Common myeloid progenitor, CD34-positive (primary cell): Measurements from ENCODE around the gene CDH23.

Source experiments
- CTCF ChIA-PET: fragments of 350-600 bp; sonication (Branson Sonifier 250); formaldehyde crosslinking; loops from one replicate; lab custom pipeline; 2021; ENCODE audit warnings: antibody characterized with exemption; lab: Charles Lee
- POLR2A ChIA-PET: fragments of 350-600 bp; sonication (Branson Sonifier 250); formaldehyde crosslinking; loops from one replicate; lab custom pipeline; 2021; ENCODE audit warnings: antibody characterized with exemption; lab: Charles Lee
- DNase-seq, 3 donors: peaks; one replicate each; pipeline versions ENCODE4 v3.0.0 to v3.0.0-alpha.2; 2013
- H3K27ac ChIP-seq, 2 experiments: 1 replicate in 1 of 2; 2 replicates in 1 of 2; pipeline ENCODE4 v1.7.0; 2013; ENCODE audit warnings: inconsistent platforms in 2 of 2, low read length in 2 of 2, mild to moderate bottlenecking in 2 of 2, low read depth in 1 of 2, moderate library complexity in 1 of 2; ENCODE audit not compliant: severe bottlenecking in 2 of 2, insufficient read depth in 1 of 2, poor library complexity in 1 of 2
- H3K27me3 ChIP-seq, 5 experiments: replicated peaks in 2 of 5; 1 replicate in 3 of 5; 2 replicates in 2 of 5; pipeline versions ENCODE4 v1.6.1 to v1.7.0; 2013; ENCODE audit warnings: low read length in 4 of 5, mild to moderate bottlenecking in 2 of 5, moderate library complexity in 2 of 5, inconsistent platforms in 1 of 5; ENCODE audit not compliant: insufficient read depth in 5 of 5, control insufficient read depth in 4 of 5
- H3K36me3 ChIP-seq, 4 experiments: 1 replicate in 2 of 4; 2 replicates in 2 of 4; pipeline versions ENCODE4 v1.6.1 to v1.7.0; 2013; ENCODE audit warnings: low read length in 3 of 4, control low read depth in 1 of 4, mild to moderate bottlenecking in 1 of 4; ENCODE audit not compliant: control insufficient read depth in 4 of 4, insufficient read depth in 4 of 4
- H3K4me1 ChIP-seq, 4 experiments: 1 replicate in 3 of 4; 2 replicates in 1 of 4; pipeline versions ENCODE4 v1.6.1 to v1.7.1; 2013; ENCODE audit warnings: low read length in 3 of 4, mild to moderate bottlenecking in 3 of 4, control low read depth in 1 of 4, inconsistent platforms in 1 of 4, moderate library complexity in 1 of 4; ENCODE audit not compliant: control insufficient read depth in 4 of 4, insufficient read depth in 4 of 4; ENCODE audit errors: control extremely low read depth in 1 of 4
- H3K4me3 ChIP-seq, 7 experiments: 1 replicate in 4 of 7; 2 replicates in 3 of 7; pipeline versions ENCODE4 v1.5.1 to v1.7.0; 2013; ENCODE audit warnings: mild to moderate bottlenecking in 7 of 7, low read length in 6 of 7, moderate library complexity in 6 of 7, inconsistent platforms in 2 of 7, low read depth in 2 of 7, control low read depth in 1 of 7; ENCODE audit not compliant: insufficient read depth in 4 of 7, control insufficient read depth in 1 of 7; ENCODE audit errors: extremely low read depth in 1 of 7
- H3K9me3 ChIP-seq, 5 experiments: 1 replicate in 4 of 5; 2 replicates in 1 of 5; pipeline versions ENCODE4 v1.6.1 to v1.7.1; 2013; ENCODE audit warnings: low read length in 4 of 5, mild to moderate bottlenecking in 2 of 5, inconsistent platforms in 1 of 5, low read depth in 1 of 5, moderate library complexity in 1 of 5; ENCODE audit not compliant: control insufficient read depth in 4 of 5, insufficient read depth in 2 of 5; ENCODE audit errors: control extremely low read depth in 1 of 5
- WGBS: methylation state at CpG from one replicate; pipeline ENCODE4 v1.1.5; 2013; ENCODE audit not compliant: insufficient coverage; 5-methylcytosine and 5-hydroxymethylcytosine counted together

Gene CDH23

DNA sequence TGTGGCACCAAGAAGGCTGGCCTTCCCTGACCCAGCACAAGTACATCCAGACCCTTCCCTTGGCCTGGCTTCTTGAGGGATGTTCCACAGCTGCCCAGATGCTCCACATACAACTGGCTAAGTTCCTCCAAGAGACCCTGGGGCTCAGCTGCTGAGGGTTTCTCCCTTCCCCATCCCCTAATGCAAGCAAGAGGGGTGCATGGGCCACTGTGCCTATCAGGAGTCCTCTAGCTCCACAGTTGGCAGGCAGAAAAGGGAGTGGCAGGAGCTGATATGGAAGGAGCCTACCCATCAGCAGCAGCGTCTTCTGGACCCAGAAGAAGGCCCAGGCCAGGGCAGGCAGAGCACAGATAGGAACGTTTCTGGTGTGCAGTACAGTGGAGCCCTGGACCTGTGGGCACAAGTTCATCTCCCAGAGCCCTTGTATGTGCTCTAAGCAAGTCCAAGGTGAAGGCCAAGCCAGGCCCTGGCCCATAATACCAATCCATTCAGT, 350.4 kb downstream of the CDH23 start:
- Histone ChIP-seq H3K9me3 (peaks cover 0 to 7% (median 0%) of the 10 kb centered on the region in 5 experiments), H3K4me1 (peaks cover 13 to 84% (median 71%) of the 10 kb centered on the region in 4 experiments), H3K27me3 (no peaks in the 10 kb centered on the region), H3K4me3 (peak overlapping the region in 3 of 7 experiments; percentile 18 to 50 (median 44)), H3K36me3 (peaks cover 0 to 23% (median 8%) of the 10 kb centered on the region in 4 experiments), H3K27ac (peak overlapping the region in 1 of 2 experiments; percentile 78)
- 50% methylated on average over 1 of the region's 2 CpGs for WGBS
- ChIA-PET CTCF (interaction anchor here (0.7 to 8.4 kb wide), 14 partner anchors 9 to 82 kb away, joined by 3 to 159 read pairs (median 7); partner anchors contain the start of genes C10orf105 and VSIR), POLR2A (interaction anchor here (0.7 to 2.2 kb wide), 2 partner anchors 9 to 19 kb away, joined by 3 to 6 read pairs; no protein-coding TSS in a partner anchor)
- peak in 2 of 3 donors; percentile 22 to 41 for DNase-seq

DNA sequence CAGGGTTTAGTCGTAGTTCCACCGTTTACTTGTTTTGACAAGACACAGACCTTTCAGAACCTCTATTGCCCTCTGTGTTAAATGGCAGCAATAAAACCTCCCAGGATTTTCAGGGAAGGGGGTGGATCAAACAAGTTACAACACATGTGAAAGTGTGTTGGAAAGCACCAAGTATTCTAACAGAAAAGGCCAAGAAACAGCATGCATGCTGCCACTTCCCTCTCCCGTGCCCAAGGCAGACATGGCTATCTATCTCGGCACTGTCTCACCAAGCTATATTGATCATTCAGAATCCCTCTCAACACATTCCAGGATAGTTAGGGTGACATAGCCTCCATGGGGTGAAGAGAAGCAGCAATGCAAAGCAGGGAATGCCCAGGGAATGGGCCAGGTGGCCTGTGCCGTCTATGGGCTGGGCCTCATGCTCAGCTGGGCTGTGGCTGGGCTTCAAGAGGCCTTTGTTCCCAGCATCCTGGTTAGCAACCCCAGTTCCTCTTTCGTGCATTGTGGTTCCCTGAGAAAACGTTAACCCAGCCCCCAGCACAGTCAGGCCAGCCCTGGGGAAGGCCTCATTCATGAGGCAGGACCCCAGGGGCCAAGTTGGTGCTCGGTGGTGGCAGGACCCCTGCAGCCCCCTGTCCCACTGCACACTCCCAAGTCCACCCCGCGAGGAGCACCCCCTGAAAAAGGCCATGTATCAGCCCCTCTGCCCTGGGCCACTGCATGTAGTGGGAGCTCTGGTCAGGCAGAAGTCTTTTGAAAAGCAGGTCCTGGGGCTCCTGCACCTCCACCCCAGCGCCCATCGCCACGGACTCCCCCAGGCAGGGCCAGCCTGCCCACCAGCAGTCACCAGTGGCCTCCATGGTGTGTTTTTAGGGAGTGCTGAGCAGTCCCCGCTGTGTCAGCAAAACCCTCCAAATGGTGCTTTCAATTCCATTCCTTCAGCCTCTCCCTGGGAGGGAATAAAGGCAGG, 351.1 kb downstream of the CDH23 start:
- Histone ChIP-seq H3K4me1 (peaks cover 19 to 88% (median 78%) of the 10 kb centered on the region in 4 experiments), H3K4me3 (peak overlapping the region in 4 of 7 experiments; percentile 8 to 44 (median 14)), H3K36me3 (peaks cover 0 to 31% (median 11%) of the 10 kb centered on the region in 4 experiments), H3K27me3 (no peaks in the 10 kb centered on the region), H3K9me3 (peaks cover 0 to 4% (median 0%) of the 10 kb centered on the region in 5 experiments), H3K27ac (peak overlapping the region; percentile 23 to 78)
- ChIA-PET CTCF (interaction anchor here (0.8 to 8.4 kb wide), 15 partner anchors 9 to 83 kb away, joined by 3 to 159 read pairs (median 8); partner anchors contain the start of genes C10orf105 and VSIR), POLR2A (interaction anchor here (0.6 to 2.2 kb wide), 6 partner anchors 10 to 141 kb away, joined by 3 to 12 read pairs (median 8); partner anchors contain the start of gene VSIR)
- 19% methylated on average over 6 of the region's 14 CpGs for WGBS
- DNase-seq: peak in 2 of 3 donors; percentile 87 to 88

- no peaks in the 10 kb centered on the region for H3K27me3 ChIP-seq
- H3K4me3 ChIP-seq: peak overlapping the region in 4 of 7 experiments; percentile 11 to 29 (median 18)
- peak overlapping the region; percentile 60 to 82 for H3K27ac ChIP-seq
- no peaks in the 10 kb centered on the region for H3K9me3 ChIP-seq
- WGBS: 0% methylated on average over 9 of the region's 15 CpGs
- peaks cover 26 to 91% (median 87%) of the 10 kb centered on the region in 4 experiments for H3K4me1 ChIP-seq
- POLR2A ChIA-PET: interaction anchor here (0.7 to 2.0 kb wide), 5 partner anchors 9 to 50 kb away, joined by 3 to 12 read pairs (median 10); partner anchors contain the start of gene VSIR
- CTCF ChIA-PET: interaction anchor here (0.8 to 8.4 kb wide), 11 partner anchors 8 to 63 kb away, joined by 3 to 159 read pairs (median 8); partner anchors contain the start of genes C10orf105 and VSIR
- peaks cover 0 to 34% (median 12%) of the 10 kb centered on the region in 4 experiments for H3K36me3 ChIP-seq
- peak; percentile 96 to 99 (median 99) for DNase-seq
Observed at GRCh38 chr10:71748671-71749191, 352.0 kb downstream of the CDH23 start.

- DNase-seq: no peak
- peak overlapping the region in 4 of 7 experiments; percentile 19 to 29 (median 24) for H3K4me3 ChIP-seq
- CTCF ChIA-PET: interaction anchor here (0.9 to 8.4 kb wide), 8 partner anchors 8 to 42 kb away, joined by 3 to 159 read pairs (median 15); partner anchors contain the start of genes C10orf105 and VSIR
- H3K4me1 ChIP-seq: peaks cover 30 to 93% (median 91%) of the 10 kb centered on the region in 4 experiments
- 54% methylated on average over 4 of the region's 4 CpGs for WGBS
- H3K27ac ChIP-seq: peak overlapping the region; percentile 60 to 82
- H3K9me3 ChIP-seq: no peaks in the 10 kb centered on the region
- no peaks in the 10 kb centered on the region for H3K27me3 ChIP-seq
- POLR2A ChIA-PET: interaction anchor here (0.7 to 2.0 kb wide), 5 partner anchors 8 to 49 kb away, joined by 3 to 12 read pairs (median 10); partner anchors contain the start of gene VSIR
- H3K36me3 ChIP-seq: peaks cover 0 to 34% (median 12%) of the 10 kb centered on the region in 4 experiments
Observed at GRCh38 chr10:71749396-71749795, 352.7 kb downstream of the CDH23 start.

GRCh38 chr10:71750124-71750841, 353.6 kb downstream of the CDH23 start:
- Histone ChIP-seq H3K4me1 (peaks cover 34 to 99% (median 98%) of the 10 kb centered on the region in 4 experiments), H3K4me3 (no peak overlapping the region), H3K27ac (peak overlapping the region in 1 of 2 experiments; percentile 82), H3K36me3 (peaks cover 0 to 39% (median 13%) of the 10 kb centered on the region in 4 experiments), H3K9me3 (no peaks in the 10 kb centered on the region), H3K27me3 (no peaks in the 10 kb centered on the region)
- 43% methylated on average over 12 of the region's 15 CpGs for WGBS
- peak in 2 of 3 donors; percentile 80 to 82 for DNase-seq
- ChIA-PET CTCF (interaction anchor here (1.1 to 8.4 kb wide), 3 partner anchors 13 to 62 kb away, joined by 3 to 159 read pairs (median 4); partner anchors contain the start of gene VSIR), POLR2A (interaction anchor here (0.9 to 1.7 kb wide), 4 partner anchors 19 to 57 kb away, joined by 3 to 12 read pairs (median 3); partner anchors contain the start of gene VSIR)
